Spleen (tissue), 11 donors: ENCODE data around the gene CAMK2G. TPM values are rescaled to one million over a fixed set of nuclear protein-coding genes. Genes with fewer than 3 reads are reported as not detected.

Experiments
- DNase-seq: peaks from one replicate; pipeline ENCODE4 v3.0.0-alpha.2; 2020
- H3K27ac ChIP-seq, 8 donors: fragments of 200-600 bp; sonication (generic) in 7 of 8; 1 replicate in 4 of 8; 2 replicates in 4 of 8; pipeline versions ENCODE4 v1.5.0 to v1.8.0; 2016 to 2021; ENCODE audit warnings: inconsistent platforms in 4 of 8, mild to moderate bottlenecking in 4 of 8, moderate library complexity in 1 of 8
- H3K27me3 ChIP-seq, 7 donors: fragments of 200-600 bp; sonication (generic) in 6 of 7; replicated peaks in 1 of 7; 1 replicate in 4 of 7; 2 replicates in 3 of 7; pipeline versions ENCODE4 v1.5.0 to v1.8.0; 2016 to 2021; ENCODE audit warnings: inconsistent platforms in 3 of 7, mild to moderate bottlenecking in 1 of 7
- H3K36me3 ChIP-seq, 6 donors: fragments of 200-600 bp; sonication (generic) in 5 of 6; 1 replicate in 4 of 6; 2 replicates in 2 of 6; pipeline versions ENCODE4 v1.5.0 to v1.8.0; 2016 to 2021; ENCODE audit warnings: inconsistent platforms in 2 of 6
- H3K4me1 ChIP-seq, 6 donors: fragments of 200-600 bp; sonication (generic) in 5 of 6; 1 replicate in 3 of 6; 2 replicates in 3 of 6; pipeline versions ENCODE4 v1.5.0 to v1.8.0; 2016 to 2021; ENCODE audit warnings: inconsistent platforms in 3 of 6
- H3K4me3 ChIP-seq, 8 donors: fragments of 200-600 bp; sonication (generic) in 7 of 8; 1 replicate in 4 of 8; 2 replicates in 4 of 8; pipeline versions ENCODE4 v1.5.0 to v1.8.0; 2016 to 2021; ENCODE audit warnings: inconsistent platforms in 4 of 8, mild to moderate bottlenecking in 4 of 8, moderate library complexity in 2 of 8
- H3K9me3 ChIP-seq, 8 donors: fragments of 200-600 bp; sonication (generic) in 7 of 8; 1 replicate in 4 of 8; 2 replicates in 4 of 8; pipeline versions ENCODE4 v1.5.0 to v1.8.0; 2016 to 2021; ENCODE audit warnings: inconsistent platforms in 4 of 8
- CTCF ChIP-seq, 11 experiments: fragments of 200-600 bp in 7 of 11; fragments of 450-650 bp in 4 of 11; sonication (generic) in 4 of 11; IDR thresholded peaks in 8 of 11; conservative IDR thresholded peaks in 3 of 11; 1 replicate in 7 of 11; 2 replicates in 4 of 11; pipeline versions ENCODE4 v1.4.0 to v1.8.0; 2016 to 2021; ENCODE audit warnings: antibody characterized with exemption in 11 of 11, inconsistent platforms in 4 of 11, mild to moderate bottlenecking in 1 of 11
- POLR2A ChIP-seq, 3 donors: fragments of 450-650 bp; IDR thresholded peaks; one replicate each; pipeline ENCODE4 v1.5.1; 2017; ENCODE audit warnings: antibody characterized with exemption in 3 of 3, mild to moderate bottlenecking in 1 of 3
- POLR2AphosphoS5 ChIP-seq, 3 donors: sonication (generic); formaldehyde crosslinking; IDR thresholded peaks; one replicate each; pipeline ENCODE4 v1.5.1; 2017; ENCODE audit warnings: antibody characterized with exemption in 3 of 3
- WGBS, 5 donors: extraction: QIAGEN DNeasy Blood & Tissue Kit in 3 of 5; methylation state at CpG; one replicate each; pipeline versions ENCODE4 v1.1.5 to v1.1.7; 2013 to 2018; 5-methylcytosine and 5-hydroxymethylcytosine counted together
- intact Hi-C: fragments of 100-400 bp; cut with DNase I; formaldehyde crosslinking; loops from one replicate; pipeline ENCODE4 v1.15.0; 2023; ENCODE audit warnings: low total_unique reads
- polyA plus RNA-seq, 3 donors: library from polyadenylated mRNA; stranded (reverse); fragments of 200-250 nt; gene quantifications; one replicate each; pipeline ENCODE4 v1.2.1, GENCODE V29; 2013
- total RNA-seq, 7 donors: library from RNA; depleted of rRNA in 3 of 7; stranded (reverse); fragments of >200 nt in 3 of 7; fragmentation: NEBNext Ultra II Directional in 4 of 7; extraction: Animal tissue kit (Norgen Biotek cat#: 25700) in 4 of 7; gene quantifications; one replicate each; pipeline versions ENCODE4 v1.1.0 to v1.2.1, GENCODE V29; 2016 to 2021
- donor health status: healthy with polysubstance abuse.
- donor health status: DM: no; HTN: no; CAD: no; lungs with moderate emphysema.
- donor health status: DM: no; HTN: no; CAD: no.
- donor health status: Bipolar disorder and iron deficiency.
- donor health status: healthy.
- donor health status: DM: no; HTN: no; CAD: no.
- donor health status: DM: yes; HTN: yes; CAD: no.

The CAMK2G gene
- total and polyA plus RNA-seq, 10 donors = 10.4 to 55.2 (median 43.9) TPM

- intact Hi-C loops = no loop called here
Measured at GRCh38 chr10:73910764-73911552, 36.6 kb upstream of the CAMK2G start, which contains the start of gene PLAU. Gene PLAU (plus strand): TSS chr10:73911132. CDS start chr10:73911556, 424 bp downstream.

GRCh38 chr10:73910401-73910763 lies 36.0 kb upstream of the CAMK2G start:
- Histone ChIP-seq H3K4me1 (peaks cover 3 to 84% (median 47%) of the 10 kb centered on the region in 6 donors), H3K9me3 (no peaks in the 10 kb centered on the region), H3K27ac (peak overlapping the region in 7 of 8 donors; percentile 73 to 88 (median 79)), H3K27me3 (peaks cover 0 to 66% (median 8%) of the 10 kb centered on the region in 7 donors), H3K4me3 (peak overlapping the region; percentile 43 to 79 (median 58)), H3K36me3 (peaks cover 0 to 18% (median 0%) of the 10 kb centered on the region in 6 donors)
- 32 to 43% (median 37%) methylated on average over 9 of the region's 9 CpGs for WGBS, 5 donors
- DNase-seq = no peak
- intact Hi-C loops = no loop called here
- TF ChIP-seq POLR2A (IDR thresholded peaks at IDR 0.05) (no peak), CTCF (IDR thresholded peaks at IDR 0.05 in 8 of 11, conservative IDR thresholded peaks at IDR 0.05 in 3 of 11) (no peak), POLR2AphosphoS5 (IDR thresholded peaks at IDR 0.05) (no peak)

More at GRCh38 chr10:73910764-73911552, 36.6 kb upstream of the CAMK2G start, which contains the start of gene PLAU:
- H3K4me1 ChIP-seq = peaks cover 3 to 83% (median 49%) of the 10 kb centered on the region in 6 donors
- peak within 1 kb of the TSS; percentile 3 to 88 (median 78) for H3K27ac ChIP-seq
- H3K4me3 ChIP-seq = peak within 1 kb of the TSS; percentile 43 to 79 (median 58)
- WGBS, 5 donors = 1 to 8% (median 2%) methylated on average over 21 to 74 of the region's 74 CpGs
- H3K36me3 ChIP-seq = peaks cover 0 to 23% (median 0%) of the 10 kb centered on the region in 6 donors
- TF ChIP-seq POLR2AphosphoS5 (IDR thresholded peaks at IDR 0.05) (peak in 2 of 3 donors; percentile 62 to 74), POLR2A (IDR thresholded peaks at IDR 0.05) (no peak), CTCF (IDR thresholded peaks at IDR 0.05 in 8 of 11, conservative IDR thresholded peaks at IDR 0.05 in 3 of 11) (no peak)
- H3K9me3 ChIP-seq = no peaks in the 10 kb centered on the region
- peaks cover 0 to 66% (median 8%) of the 10 kb centered on the region in 7 donors for H3K27me3 ChIP-seq
- peak; percentile 92 for DNase-seq

- Histone ChIP-seq H3K9me3 (no peaks in the 10 kb centered on the region), H3K36me3 (peaks cover 0 to 13% (median 0%) of the 10 kb centered on the region in 6 donors), H3K27ac (peak overlapping the region in 7 of 8 donors; percentile 52 to 88 (median 77)), H3K4me1 (peaks cover 3 to 82% (median 47%) of the 10 kb centered on the region in 6 donors), H3K27me3 (peaks cover 0 to 66% (median 8%) of the 10 kb centered on the region in 7 donors), H3K4me3 (peak overlapping the region in 1 of 8 donors; percentile 35)
- WGBS, 5 donors = 63 to 81% (median 74%) methylated on average over 4 of the region's 4 CpGs
- DNase-seq = no peak
- no peak for TF ChIP-seq POLR2AphosphoS5 (IDR thresholded peaks at IDR 0.05)
- TF ChIP-seq CTCF (IDR thresholded peaks at IDR 0.05 in 8 of 11, conservative IDR thresholded peaks at IDR 0.05 in 3 of 11) = no peak
- TF ChIP-seq POLR2A (IDR thresholded peaks at IDR 0.05) = no peak
- intact Hi-C loops = no loop called here
Measured at GRCh38 chr10:73909540-73910115, 35.3 kb upstream of the CAMK2G start.
